ENCODE data around the gene PRSS57. TPM values are rescaled to one million over a fixed set of nuclear protein-coding genes. Genes with fewer than 3 reads are reported as not detected.
"Not testable (repeated sequence)": the region's sequence is repeated elsewhere in the genome, so short reads cannot be mapped to it uniquely, and the experiment has no call there.

PRSS57 gene
- not detected for total RNA-seq
- polyA plus RNA-seq, result 1 to 10 TPM in 1 of 3 donors, not detected in 2; 1.2 TPM
- 0 reads per million in 6 experiments for total RNA-seq

DNA sequence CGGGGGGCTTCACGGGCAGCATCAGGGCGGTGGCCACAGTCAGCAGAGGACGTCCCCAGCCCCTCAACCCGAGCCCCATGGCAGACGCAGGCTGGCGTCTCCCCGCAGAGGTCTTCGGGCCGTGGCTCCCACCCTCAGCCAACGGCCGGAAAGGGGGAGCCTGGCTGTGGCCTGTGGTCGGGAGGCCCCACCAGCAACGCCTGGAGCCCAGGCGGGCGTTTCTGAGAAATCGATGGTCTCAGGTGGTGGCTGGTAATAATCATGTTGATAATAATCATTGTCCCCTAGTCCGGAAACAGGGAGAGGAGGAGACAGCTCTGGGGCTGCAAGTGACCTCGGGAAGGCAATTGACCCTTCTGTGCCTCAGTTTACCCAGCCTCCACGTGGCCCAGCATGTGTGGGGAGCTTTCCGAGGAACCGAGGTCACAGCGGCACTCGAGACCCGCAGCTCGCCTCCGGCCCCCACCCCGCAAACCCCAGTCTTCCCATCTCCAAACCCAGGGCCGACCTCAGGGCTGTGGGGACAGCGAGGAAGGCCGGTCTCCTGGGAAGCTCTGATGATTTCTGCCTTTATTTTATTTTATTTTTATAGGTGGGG is at the start of gene PRSS57:
Gene PRSS57 (minus strand): TSS at position 101 of the 598 bp plus-strand sequence. CDS start 22 bp downstream, at position 79.
- POLR2A ChIA-PET, result interaction anchor here (0.7 kb wide), 1 partner anchor 18 kb away, joined by 4 read pairs; no protein-coding TSS in a partner anchor
- Mint-ChIP-seq H3K36me3 (no peaks in the 10 kb centered on the region), H3K27me3 (peaks cover 1 to 42% (median 7%) of the 10 kb centered on the region in 5 donors), H3K4me1 (peaks cover 1 to 8% (median 5%) of the 10 kb centered on the region in 4 donors), H3K4me3 (peak within 1 kb of the TSS in 3 of 10 donors; percentile 26 to 51 (median 41)), H3K27ac (no peak within 1 kb of the TSS), H3K9me3 (no peaks in the 10 kb centered on the region)
- DNase-seq (no peak), ATAC-seq (peak in 1 of 2 donors; percentile 23)

DNA sequence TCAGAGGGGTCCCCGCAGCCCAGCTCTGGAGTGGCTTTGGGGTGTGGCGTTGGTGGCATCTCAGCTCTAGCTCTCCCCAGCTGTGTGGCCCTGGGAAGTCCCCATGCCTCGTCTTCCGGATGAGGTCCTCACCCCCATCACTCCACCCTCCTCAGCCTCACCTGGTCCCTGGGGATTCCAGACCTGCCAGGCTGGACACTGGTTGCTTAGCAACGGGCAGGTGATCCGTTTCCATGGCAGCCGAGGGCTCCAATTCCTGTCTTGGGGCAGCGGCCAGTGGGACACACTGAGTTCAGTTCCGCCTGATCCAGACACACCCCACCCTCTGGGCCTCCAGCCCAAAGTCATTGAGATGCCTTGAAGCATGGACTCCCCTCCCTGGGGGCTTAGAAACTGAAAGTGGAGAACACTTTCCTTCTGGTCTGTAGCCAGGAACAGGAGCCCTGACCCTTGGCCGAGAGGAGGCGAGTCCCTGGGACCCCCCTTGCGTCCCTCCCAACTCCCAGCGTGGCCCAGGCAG is 48.0 kb upstream of the PRSS57 start:
- Mint-ChIP-seq H3K27me3 (peaks cover 0 to 5% (median 0%) of the 10 kb centered on the region in 5 donors), H3K4me3 (no peak overlapping the region), H3K27ac (peak overlapping the region in 1 of 10 donors; percentile 59), H3K9me3 (peaks cover 0 to 17% (median 0%) of the 10 kb centered on the region in 9 donors), H3K4me1 (peaks cover 0 to 1% (median 0%) of the 10 kb centered on the region in 4 donors), H3K36me3 (peaks cover 0 to 2% (median 0%) of the 10 kb centered on the region in 3 donors)
- POLR2A ChIA-PET, result no interaction called here
- DNase-seq (no peak), ATAC-seq (no peak)

DNA sequence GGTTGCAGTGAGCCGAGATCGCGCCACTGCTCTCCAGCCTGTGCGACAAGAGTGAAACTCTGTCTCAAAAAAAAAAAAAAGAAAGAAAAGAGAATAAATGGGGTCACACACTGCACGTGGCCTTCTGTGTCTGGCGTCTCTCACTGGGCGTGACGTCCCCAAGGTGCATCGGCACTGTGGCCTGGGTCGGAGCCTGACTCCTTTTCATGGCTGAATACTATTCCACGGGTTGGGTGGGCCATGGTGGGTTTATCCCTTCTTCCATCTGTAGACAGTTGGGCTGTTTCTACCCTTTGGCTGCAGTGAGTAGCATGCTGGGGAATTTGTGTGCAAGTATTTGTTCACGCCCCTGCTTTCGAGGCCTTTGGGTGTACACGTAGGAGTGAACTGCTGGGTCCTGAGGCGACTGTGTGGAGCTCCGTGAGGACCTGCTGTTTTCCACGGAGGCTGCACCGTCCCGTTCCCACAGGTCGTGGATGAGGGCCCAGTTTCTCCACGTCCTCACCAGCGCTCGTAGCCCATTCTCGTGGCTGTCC is 47.4 kb upstream of the PRSS57 start:
- POLR2A ChIA-PET, result no interaction called here
- peaks cover 0 to 10% (median 0%) of the 10 kb centered on the region in 5 donors for H3K27me3 Mint-ChIP-seq

DNA sequence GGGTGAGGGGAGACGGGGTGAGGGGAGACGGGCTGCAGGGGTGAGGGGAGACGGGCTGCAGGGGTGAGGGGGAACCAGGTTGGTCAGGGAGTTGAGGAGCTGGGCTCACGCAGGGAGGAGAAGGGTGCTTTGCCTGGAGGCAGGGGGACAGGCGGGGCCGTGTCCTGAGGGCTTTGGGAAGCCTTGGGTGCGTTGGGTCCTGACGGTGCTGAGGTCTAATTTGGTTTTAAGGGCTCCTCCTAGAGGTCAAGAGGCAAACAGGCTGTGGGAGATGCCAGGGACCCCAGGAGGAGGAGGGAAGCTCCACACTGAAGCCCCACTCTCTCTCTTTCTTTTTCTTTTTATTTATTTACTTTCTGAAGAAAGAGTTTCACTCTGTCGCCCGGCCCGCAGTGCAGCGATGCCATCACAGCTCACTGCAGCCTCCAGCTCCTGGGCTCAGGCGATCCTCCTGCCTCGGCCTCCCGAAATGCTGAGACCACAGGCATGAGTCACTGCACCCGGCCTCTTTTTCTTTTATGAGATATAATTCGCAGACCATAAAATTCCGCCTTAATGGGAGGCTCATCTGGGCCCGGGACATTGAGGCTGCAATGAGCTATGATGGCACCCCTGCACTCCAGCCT is 46.4 kb upstream of the PRSS57 start:
- DNase-seq, result peak in 3 of 10 donors; percentile 5 to 20 (median 15)
- peaks cover 0 to 15% (median 0%) of the 10 kb centered on the region in 9 donors for H3K9me3 Mint-ChIP-seq
- H3K4me3 Mint-ChIP-seq, result no peak overlapping the region
- peaks cover 0 to 2% (median 0%) of the 10 kb centered on the region in 3 donors for H3K36me3 Mint-ChIP-seq
- peaks cover 0 to 14% (median 3%) of the 10 kb centered on the region in 5 donors for H3K27me3 Mint-ChIP-seq
- POLR2A ChIA-PET, result interaction anchor here (0.6 kb wide), 1 partner anchor 20 kb away, joined by 4 read pairs; no protein-coding TSS in a partner anchor
- ATAC-seq, result peak; percentile 23 to 41
- peak overlapping the region in 1 of 10 donors; percentile 84 for H3K27ac Mint-ChIP-seq
- H3K4me1 Mint-ChIP-seq, result peaks cover 0 to 8% (median 4%) of the 10 kb centered on the region in 4 donors

More for the DNA sequence above, 47.4 kb upstream of the PRSS57 start:
- Mint-ChIP-seq H3K36me3 (peaks cover 0 to 2% (median 0%) of the 10 kb centered on the region in 3 donors), H3K4me1 (peaks cover 0 to 2% (median 1%) of the 10 kb centered on the region in 4 donors), H3K27ac (no peak overlapping the region), H3K4me3 (no peak overlapping the region), H3K9me3 (peaks cover 0 to 15% (median 0%) of the 10 kb centered on the region in 9 donors)
- ATAC-seq, result no peak
- DNase-seq, result no peak

DNA sequence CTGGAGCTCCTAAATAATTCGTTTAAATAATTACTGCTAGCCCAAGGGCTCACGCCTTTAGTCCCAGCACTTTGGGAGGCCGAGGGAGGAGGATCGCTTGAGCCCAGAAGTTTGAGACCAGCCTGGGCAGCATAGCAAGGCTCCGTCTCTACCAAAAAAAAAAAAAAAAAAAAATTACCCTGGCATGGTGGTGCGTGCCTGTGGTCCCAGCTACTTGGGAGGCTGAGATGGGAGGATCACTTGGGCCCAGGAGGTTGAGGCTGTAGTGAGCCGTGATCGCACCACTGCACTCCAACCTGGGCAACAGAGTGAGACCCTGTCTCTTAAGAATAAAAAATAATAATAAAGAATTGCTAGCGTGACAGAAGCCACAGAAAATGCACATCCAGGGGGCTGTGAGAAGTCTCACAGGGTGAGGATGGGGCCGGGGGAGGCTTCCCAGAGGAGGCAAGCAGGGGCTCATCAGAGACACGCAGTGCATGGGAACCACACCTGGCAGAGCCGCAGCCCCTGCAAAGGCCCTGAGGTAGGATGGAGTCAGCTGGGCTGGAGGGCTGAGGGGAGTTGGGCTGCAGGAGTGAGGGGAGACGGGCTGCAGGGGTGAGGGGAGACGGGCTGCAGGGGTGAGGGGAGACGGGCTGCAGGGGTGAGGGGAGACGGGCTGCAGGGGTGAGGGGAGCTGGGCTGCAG is 45.7 kb upstream of the PRSS57 start:
- ATAC-seq, result not testable (repeated sequence)
- H3K9me3 Mint-ChIP-seq, result peaks cover 0 to 15% (median 0%) of the 10 kb centered on the region in 9 donors

DNA sequence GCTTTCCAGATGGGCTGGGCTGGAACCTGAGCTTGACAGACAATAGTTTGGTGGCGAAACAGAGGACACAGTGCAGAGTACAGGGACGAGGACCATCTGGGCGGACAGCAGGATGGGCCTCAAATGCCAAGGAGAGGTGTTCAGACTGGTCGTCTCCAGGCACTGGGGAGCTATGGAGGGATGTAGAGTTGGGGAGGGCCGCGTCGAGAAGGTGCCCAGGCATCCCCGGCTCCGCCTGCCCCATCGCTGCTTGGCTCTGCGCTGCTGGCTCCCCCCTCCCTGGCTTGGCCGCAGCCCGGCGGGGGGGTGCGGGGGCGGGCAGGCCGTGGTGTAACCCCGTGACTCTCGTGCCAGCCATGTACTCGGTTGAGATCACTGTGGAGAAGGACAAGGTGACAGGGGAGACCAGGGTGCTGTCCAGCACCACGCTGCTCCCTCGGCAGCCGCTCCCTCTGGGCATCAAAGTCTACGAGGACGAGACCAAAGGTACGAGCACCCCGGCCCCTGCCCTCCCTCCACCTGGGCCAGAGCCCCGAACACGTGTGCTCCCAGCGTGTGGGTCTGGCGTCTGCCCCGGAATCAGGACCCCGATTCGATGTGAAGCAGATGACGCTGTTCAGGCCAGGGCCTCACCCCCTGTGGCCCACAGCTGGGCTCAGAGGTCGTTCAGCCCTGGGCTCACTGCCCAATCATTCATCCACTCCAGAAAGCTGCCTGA is 44.9 kb upstream of the PRSS57 start:
- POLR2A ChIA-PET, result interaction anchor here (0.6 to 0.7 kb wide), 2 partner anchors 19 to 1592 kb away, joined by 3 to 4 read pairs; no protein-coding TSS in a partner anchor
- no peak for ATAC-seq
- Mint-ChIP-seq H3K27me3 (peaks cover 0 to 14% (median 3%) of the 10 kb centered on the region in 5 donors), H3K36me3 (peaks cover 0 to 2% (median 0%) of the 10 kb centered on the region in 3 donors), H3K4me3 (peak overlapping the region in 1 of 10 donors; percentile 14), H3K4me1 (peaks cover 0 to 8% (median 4%) of the 10 kb centered on the region in 4 donors), H3K27ac (no peak overlapping the region), H3K9me3 (peaks cover 0 to 15% (median 0%) of the 10 kb centered on the region in 9 donors)
- DNase-seq, result no peak

More for the DNA sequence above, 45.7 kb upstream of the PRSS57 start:
- H3K4me1 Mint-ChIP-seq, H3K4me3 Mint-ChIP-seq, H3K36me3 Mint-ChIP-seq, DNase-seq: not testable (repeated sequence)
- POLR2A ChIA-PET, result interaction anchor here (0.6 to 0.7 kb wide), 2 partner anchors 19 to 1591 kb away, joined by 4 read pairs; no protein-coding TSS in a partner anchor
- peaks cover 0 to 14% (median 3%) of the 10 kb centered on the region in 5 donors for H3K27me3 Mint-ChIP-seq
- H3K27ac Mint-ChIP-seq, result peak overlapping the region in 1 of 10 donors; percentile 84

DNA sequence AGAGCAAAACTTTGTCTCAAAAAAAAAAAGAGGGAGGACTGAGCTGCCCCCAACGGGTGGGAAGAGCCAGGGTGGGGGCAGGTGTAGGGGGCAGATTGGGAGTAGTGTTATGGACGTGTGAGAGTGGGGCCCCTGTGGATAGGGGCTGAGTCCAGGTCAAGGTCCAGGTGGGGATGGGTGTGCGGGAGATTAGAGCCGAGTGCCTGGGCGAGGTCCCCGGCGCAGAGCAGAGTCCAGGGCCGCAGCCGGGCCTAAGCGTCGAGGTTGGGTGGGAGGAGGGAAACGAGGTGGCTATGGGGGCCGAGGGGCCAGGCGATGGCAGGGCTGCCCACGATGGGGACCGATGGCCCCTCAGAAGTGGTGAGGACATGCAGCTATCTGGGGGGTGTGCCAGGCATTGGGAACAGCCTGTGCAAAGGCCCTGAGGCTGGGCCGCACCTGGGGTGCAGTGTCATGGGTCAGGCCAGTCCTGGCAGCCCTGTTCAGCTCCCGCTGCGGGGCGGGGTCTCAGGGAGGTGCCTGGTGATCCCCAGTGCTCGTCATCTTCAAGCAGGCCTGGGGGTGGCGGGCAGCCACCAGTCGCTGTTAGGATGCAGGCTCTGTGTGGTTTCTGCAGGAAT is 43.4 kb upstream of the PRSS57 start:
- peaks cover 0 to 5% (median 0%) of the 10 kb centered on the region in 9 donors for H3K9me3 Mint-ChIP-seq
- H3K36me3 Mint-ChIP-seq, result no peaks in the 10 kb centered on the region
- H3K4me3 Mint-ChIP-seq, result no peak overlapping the region
- peaks cover 0 to 16% (median 3%) of the 10 kb centered on the region in 5 donors for H3K27me3 Mint-ChIP-seq
- H3K27ac Mint-ChIP-seq, result no peak overlapping the region
- DNase-seq (no peak), ATAC-seq (no peak)
- POLR2A ChIA-PET, result interaction anchor here (0.6 kb wide), 1 partner anchor 114 kb away, joined by 3 read pairs; the partner anchor contains the start of gene ELANE
- peaks cover 4 to 14% (median 8%) of the 10 kb centered on the region in 4 donors for H3K4me1 Mint-ChIP-seq

DNA sequence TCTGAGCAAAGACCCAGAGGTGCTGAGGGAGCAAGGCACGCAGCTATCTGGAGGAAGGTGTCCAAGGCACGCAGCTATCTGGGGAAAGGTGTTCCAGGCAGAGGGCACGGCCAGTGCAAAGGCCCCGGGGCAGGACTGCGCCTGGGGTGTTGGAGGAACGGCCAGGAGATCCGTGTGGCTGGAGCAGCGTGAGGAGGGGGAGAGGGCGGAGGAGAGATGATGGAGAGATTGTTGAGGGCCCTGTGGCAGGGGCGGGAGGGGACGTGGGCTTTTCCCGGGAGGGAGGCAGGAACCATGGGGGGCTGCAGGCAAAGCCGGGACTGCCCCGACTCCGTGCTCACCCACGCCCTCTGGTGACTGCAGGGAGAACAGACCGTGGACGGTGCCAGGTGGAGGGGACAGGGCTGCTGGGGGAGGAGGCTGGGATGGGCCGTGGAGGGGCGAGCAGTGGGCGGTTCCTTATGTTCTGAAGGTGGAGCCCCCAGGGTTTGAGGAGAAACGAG is 42.4 kb upstream of the PRSS57 start:
- peaks cover 11 to 14% (median 11%) of the 10 kb centered on the region in 4 donors for H3K4me1 Mint-ChIP-seq

DNA sequence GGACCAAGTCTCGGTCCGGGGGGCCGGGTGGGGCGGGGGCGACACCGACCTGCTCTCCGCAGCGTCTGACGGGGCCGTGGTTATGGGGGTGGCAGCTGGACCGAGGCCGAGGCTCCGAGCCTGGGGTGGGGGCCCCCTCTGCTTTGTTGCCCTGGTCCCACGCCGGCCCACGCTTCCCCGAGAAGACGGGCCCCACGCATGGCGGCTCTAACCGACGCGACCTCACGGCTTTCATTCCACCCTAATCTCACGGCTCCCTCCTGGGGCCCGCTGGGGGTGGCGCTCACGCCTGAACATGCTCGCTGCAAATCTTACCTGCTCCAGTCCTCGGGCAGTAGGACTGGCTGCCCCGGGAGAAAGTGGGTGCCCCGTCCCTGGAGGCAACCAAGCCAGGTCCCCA is 40.9 kb upstream of the PRSS57 start:
- peaks cover 0 to 16% (median 3%) of the 10 kb centered on the region in 5 donors for H3K27me3 Mint-ChIP-seq
- no peaks in the 10 kb centered on the region for H3K36me3 Mint-ChIP-seq
- ATAC-seq (no peak), DNase-seq (no peak)
- H3K9me3 Mint-ChIP-seq, result peaks cover 0 to 2% (median 0%) of the 10 kb centered on the region in 9 donors
- no peak overlapping the region for H3K27ac Mint-ChIP-seq
- peaks cover 11 to 14% (median 13%) of the 10 kb centered on the region in 4 donors for H3K4me1 Mint-ChIP-seq
- POLR2A ChIA-PET, result no interaction called here
- no peak overlapping the region for H3K4me3 Mint-ChIP-seq

More for the DNA sequence above, 42.4 kb upstream of the PRSS57 start:
- no peaks in the 10 kb centered on the region for H3K36me3 Mint-ChIP-seq
- POLR2A ChIA-PET, result no interaction called here
- H3K27ac Mint-ChIP-seq, result no peak overlapping the region
- no peak overlapping the region for H3K4me3 Mint-ChIP-seq
- peaks cover 0 to 4% (median 0%) of the 10 kb centered on the region in 9 donors for H3K9me3 Mint-ChIP-seq
- ATAC-seq (peak; percentile 74 to 84), DNase-seq (peak; percentile 39 to 77 (median 56))
- peaks cover 0 to 16% (median 3%) of the 10 kb centered on the region in 5 donors for H3K27me3 Mint-ChIP-seq

DNA sequence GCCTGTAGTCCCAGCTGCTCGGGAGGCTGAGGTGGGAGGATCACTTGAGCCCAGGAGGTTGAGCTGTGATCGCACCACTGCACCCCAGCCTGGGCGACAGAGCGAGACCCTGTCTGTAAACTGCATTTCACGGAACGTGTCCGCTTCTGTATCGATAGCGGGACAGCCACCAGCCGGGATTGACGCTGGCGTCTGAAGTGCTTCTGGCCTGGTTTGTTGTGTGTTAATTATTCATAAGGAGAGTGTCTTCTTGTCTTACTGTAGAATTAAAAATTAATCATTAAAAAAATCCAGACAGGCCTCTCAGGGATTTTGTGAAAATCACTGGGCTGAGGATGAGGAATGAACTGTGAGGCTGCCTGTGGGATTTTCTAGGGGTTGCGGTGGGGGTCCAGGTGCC is 39.5 kb upstream of the PRSS57 start:
- DNase-seq (no peak), ATAC-seq (no peak)
- peak overlapping the region in 2 of 10 donors; percentile 38 to 66 for H3K27ac Mint-ChIP-seq
- peaks cover 0 to 16% (median 3%) of the 10 kb centered on the region in 5 donors for H3K27me3 Mint-ChIP-seq
- peaks cover 11 to 14% (median 13%) of the 10 kb centered on the region in 4 donors for H3K4me1 Mint-ChIP-seq
- POLR2A ChIA-PET, result interaction anchor here (0.6 to 1.8 kb wide), 2 partner anchors 72 to 219 kb away, joined by 3 to 13 read pairs; partner anchors contain the start of gene RNF126
- H3K36me3 Mint-ChIP-seq, result no peaks in the 10 kb centered on the region
- H3K4me3 Mint-ChIP-seq, result no peak overlapping the region
- H3K9me3 Mint-ChIP-seq, result peaks cover 0 to 2% (median 0%) of the 10 kb centered on the region in 9 donors

Data from naive thymus-derived CD8-positive, alpha-beta T cell (primary cell).